HEK293 (cell line): ENCODE results near the gene EIF1.

Experiments
- BCL11B ChIP-seq: fragments of 450-650 bp; formaldehyde crosslinking; IDR thresholded peaks from 2 replicates; pipeline ENCODE4 v1.5.1; 2016; ENCODE audit warnings: low read depth, missing biosample characterization, missing genetic modification characterization
- GLIS2 ChIP-seq: fragments of 450-650 bp; formaldehyde crosslinking; IDR thresholded peaks from 2 replicates; pipeline ENCODE4 v1.5.1; 2016; ENCODE audit warnings: missing biosample characterization, missing genetic modification characterization
- KLF10 ChIP-seq: fragments of 450-650 bp; IDR thresholded peaks from 2 replicates; pipeline ENCODE4 v1.5.1; 2018; ENCODE audit warnings: missing biosample characterization, mild to moderate bottlenecking, missing genetic modification characterization
- YY2 ChIP-seq: fragments of 450-650 bp; formaldehyde crosslinking; IDR thresholded peaks from 2 replicates; pipeline ENCODE4 v1.5.1; 2016; ENCODE audit warnings: missing biosample characterization, missing genetic modification characterization
- ZNF133 ChIP-seq: fragments of 450-650 bp; formaldehyde crosslinking; IDR thresholded peaks from 2 replicates; pipeline ENCODE4 v1.5.1; 2016; ENCODE audit warnings: missing biosample characterization, missing genetic modification characterization
- ZNF146 ChIP-seq: fragments of 450-650 bp; formaldehyde crosslinking; IDR thresholded peaks from 2 replicates; pipeline ENCODE4 v1.5.1; 2016; ENCODE audit warnings: missing biosample characterization, missing genetic modification characterization
- ZNF169 ChIP-seq: fragments of 450-650 bp; formaldehyde crosslinking; IDR thresholded peaks from 2 replicates; pipeline ENCODE4 v1.5.1; 2016; ENCODE audit warnings: missing biosample characterization, missing genetic modification characterization
- ZNF335 ChIP-seq: fragments of 450-650 bp; formaldehyde crosslinking; conservative IDR thresholded peaks from 2 replicates; pipeline ENCODE4 v1.5.1; 2016; ENCODE audit warnings: missing biosample characterization, missing genetic modification characterization
- ZNF341 ChIP-seq: fragments of 450-650 bp; formaldehyde crosslinking; IDR thresholded peaks from 2 replicates; pipeline ENCODE4; 2016; ENCODE audit warnings: low read depth, missing biosample characterization, missing genetic modification characterization
- ZNF580 ChIP-seq: fragments of 450-650 bp; formaldehyde crosslinking; IDR thresholded peaks from 2 replicates; pipeline ENCODE4 v1.5.1; 2016; ENCODE audit warnings: missing biosample characterization, missing genetic modification characterization
- ZNF610 ChIP-seq: fragments of 450-650 bp; formaldehyde crosslinking; IDR thresholded peaks from 2 replicates; pipeline ENCODE4 v1.5.1; 2016; ENCODE audit warnings: missing biosample characterization, missing genetic modification characterization, borderline replicate concordance
- ZNF664 ChIP-seq: fragments of 450-650 bp; formaldehyde crosslinking; IDR thresholded peaks from 2 replicates; pipeline ENCODE4 v1.5.1; 2016; ENCODE audit warnings: missing biosample characterization, missing genetic modification characterization
- ZNF76 ChIP-seq: fragments of 450-650 bp; formaldehyde crosslinking; IDR thresholded peaks from 2 replicates; pipeline ENCODE4; 2016; ENCODE audit warnings: low read depth, missing biosample characterization, missing genetic modification characterization, borderline replicate concordance
- ZSCAN30 ChIP-seq: fragments of 450-650 bp; IDR thresholded peaks from 2 replicates; pipeline ENCODE4 v1.5.1; 2018; ENCODE audit warnings: missing biosample characterization, mild to moderate bottlenecking, missing genetic modification characterization, moderate library complexity
- ZXDB ChIP-seq: fragments of 450-650 bp; formaldehyde crosslinking; IDR thresholded peaks from 2 replicates; pipeline ENCODE4 v1.5.1; 2016; ENCODE audit warnings: missing biosample characterization, missing genetic modification characterization
- TF ChIP-seq, protein P1 (sequence below): fragments of 450-650 bp; formaldehyde crosslinking; IDR thresholded peaks from 2 replicates; pipeline ENCODE4 v1.5.1; 2016; ENCODE audit warnings: missing biosample characterization, missing genetic modification characterization
- TF ChIP-seq, protein P2 (sequence below): fragments of 450-650 bp; formaldehyde crosslinking; IDR thresholded peaks from 2 replicates; pipeline ENCODE4 v1.5.1; 2017; ENCODE audit warnings: missing biosample characterization, missing genetic modification characterization
- TF ChIP-seq, protein P3 (sequence below): fragments of 450-650 bp; formaldehyde crosslinking; IDR thresholded peaks from 2 replicates; pipeline ENCODE4 v1.5.1; 2016; ENCODE audit warnings: missing biosample characterization, missing genetic modification characterization
- TF ChIP-seq, protein P4 (sequence below): fragments of 450-650 bp; formaldehyde crosslinking; IDR thresholded peaks from 2 replicates; pipeline ENCODE4 v1.5.1; 2016; ENCODE audit warnings: missing biosample characterization, missing genetic modification characterization
- TF ChIP-seq, protein P5 (sequence below): fragments of 450-650 bp; formaldehyde crosslinking; IDR thresholded peaks from 2 replicates; pipeline ENCODE4 v1.5.1; 2016; ENCODE audit warnings: missing biosample characterization, missing genetic modification characterization, borderline replicate concordance
- TF ChIP-seq, protein P6 (sequence below): fragments of 450-650 bp; formaldehyde crosslinking; IDR thresholded peaks from 2 replicates; pipeline ENCODE4 v1.5.1; 2016; ENCODE audit warnings: missing biosample characterization, missing genetic modification characterization
- TF ChIP-seq, protein P7 (sequence below): sonication (generic); formaldehyde crosslinking; IDR thresholded peaks from 2 replicates; pipeline ENCODE4 v1.8.1; 2022; ENCODE audit warnings: mild to moderate bottlenecking, moderate library complexity, missing genetic modification reagents

Gene EIF1

GRCh38 chr17:41738077-41738800 is 49.6 kb downstream of the EIF1 start (continued):
- TF ChIP-seq, protein P1, sequence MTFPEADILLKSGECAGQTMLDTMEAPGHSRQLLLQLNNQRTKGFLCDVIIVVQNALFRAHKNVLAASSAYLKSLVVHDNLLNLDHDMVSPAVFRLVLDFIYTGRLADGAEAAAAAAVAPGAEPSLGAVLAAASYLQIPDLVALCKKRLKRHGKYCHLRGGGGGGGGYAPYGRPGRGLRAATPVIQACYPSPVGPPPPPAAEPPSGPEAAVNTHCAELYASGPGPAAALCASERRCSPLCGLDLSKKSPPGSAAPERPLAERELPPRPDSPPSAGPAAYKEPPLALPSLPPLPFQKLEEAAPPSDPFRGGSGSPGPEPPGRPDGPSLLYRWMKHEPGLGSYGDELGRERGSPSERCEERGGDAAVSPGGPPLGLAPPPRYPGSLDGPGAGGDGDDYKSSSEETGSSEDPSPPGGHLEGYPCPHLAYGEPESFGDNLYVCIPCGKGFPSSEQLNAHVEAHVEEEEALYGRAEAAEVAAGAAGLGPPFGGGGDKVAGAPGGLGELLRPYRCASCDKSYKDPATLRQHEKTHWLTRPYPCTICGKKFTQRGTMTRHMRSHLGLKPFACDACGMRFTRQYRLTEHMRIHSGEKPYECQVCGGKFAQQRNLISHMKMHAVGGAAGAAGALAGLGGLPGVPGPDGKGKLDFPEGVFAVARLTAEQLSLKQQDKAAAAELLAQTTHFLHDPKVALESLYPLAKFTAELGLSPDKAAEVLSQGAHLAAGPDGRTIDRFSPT: no peak
- TF ChIP-seq ZNF335 (peak; percentile 54), ZNF664 (tag by site-specific recombination) (no peak), ZNF76 (tag by site-specific recombination) (0 out of 2 replicates have a peak, but pooled peaks have one; percentile 30), ZNF169 (tag by site-specific recombination) (no peak), ZXDB (no peak), KLF10 (tag by site-specific recombination) (peak; percentile 61), ZNF146 (tag by site-specific recombination) (no peak), ZNF580 (tag by site-specific recombination) (no peak), GLIS2 (tag by site-specific recombination) (peak; percentile 43), BCL11B (tag by site-specific recombination) (no peak), ZSCAN30 (tag by site-specific recombination) (peak; percentile 79; the same call in 1 of the 2 replicates), ZNF341 (no peak), YY2 (tag by site-specific recombination) (peak; percentile 41; the same call in 1 of the 2 replicates), ZNF610 (tag by site-specific recombination) (no peak), ZNF133 (tag by site-specific recombination) (no peak)
- TF ChIP-seq, protein P2, sequence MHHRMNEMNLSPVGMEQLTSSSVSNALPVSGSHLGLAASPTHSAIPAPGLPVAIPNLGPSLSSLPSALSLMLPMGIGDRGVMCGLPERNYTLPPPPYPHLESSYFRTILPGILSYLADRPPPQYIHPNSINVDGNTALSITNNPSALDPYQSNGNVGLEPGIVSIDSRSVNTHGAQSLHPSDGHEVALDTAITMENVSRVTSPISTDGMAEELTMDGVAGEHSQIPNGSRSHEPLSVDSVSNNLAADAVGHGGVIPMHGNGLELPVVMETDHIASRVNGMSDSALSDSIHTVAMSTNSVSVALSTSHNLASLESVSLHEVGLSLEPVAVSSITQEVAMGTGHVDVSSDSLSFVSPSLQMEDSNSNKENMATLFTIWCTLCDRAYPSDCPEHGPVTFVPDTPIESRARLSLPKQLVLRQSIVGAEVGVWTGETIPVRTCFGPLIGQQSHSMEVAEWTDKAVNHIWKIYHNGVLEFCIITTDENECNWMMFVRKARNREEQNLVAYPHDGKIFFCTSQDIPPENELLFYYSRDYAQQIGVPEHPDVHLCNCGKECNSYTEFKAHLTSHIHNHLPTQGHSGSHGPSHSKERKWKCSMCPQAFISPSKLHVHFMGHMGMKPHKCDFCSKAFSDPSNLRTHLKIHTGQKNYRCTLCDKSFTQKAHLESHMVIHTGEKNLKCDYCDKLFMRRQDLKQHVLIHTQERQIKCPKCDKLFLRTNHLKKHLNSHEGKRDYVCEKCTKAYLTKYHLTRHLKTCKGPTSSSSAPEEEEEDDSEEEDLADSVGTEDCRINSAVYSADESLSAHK (tag by site-specific recombination): no peak
- TF ChIP-seq, protein P3, sequence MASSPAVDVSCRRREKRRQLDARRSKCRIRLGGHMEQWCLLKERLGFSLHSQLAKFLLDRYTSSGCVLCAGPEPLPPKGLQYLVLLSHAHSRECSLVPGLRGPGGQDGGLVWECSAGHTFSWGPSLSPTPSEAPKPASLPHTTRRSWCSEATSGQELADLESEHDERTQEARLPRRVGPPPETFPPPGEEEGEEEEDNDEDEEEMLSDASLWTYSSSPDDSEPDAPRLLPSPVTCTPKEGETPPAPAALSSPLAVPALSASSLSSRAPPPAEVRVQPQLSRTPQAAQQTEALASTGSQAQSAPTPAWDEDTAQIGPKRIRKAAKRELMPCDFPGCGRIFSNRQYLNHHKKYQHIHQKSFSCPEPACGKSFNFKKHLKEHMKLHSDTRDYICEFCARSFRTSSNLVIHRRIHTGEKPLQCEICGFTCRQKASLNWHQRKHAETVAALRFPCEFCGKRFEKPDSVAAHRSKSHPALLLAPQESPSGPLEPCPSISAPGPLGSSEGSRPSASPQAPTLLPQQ (tag by site-specific recombination): peak; percentile 54; the same call in 1 of the 2 replicates
- TF ChIP-seq, protein P4, sequence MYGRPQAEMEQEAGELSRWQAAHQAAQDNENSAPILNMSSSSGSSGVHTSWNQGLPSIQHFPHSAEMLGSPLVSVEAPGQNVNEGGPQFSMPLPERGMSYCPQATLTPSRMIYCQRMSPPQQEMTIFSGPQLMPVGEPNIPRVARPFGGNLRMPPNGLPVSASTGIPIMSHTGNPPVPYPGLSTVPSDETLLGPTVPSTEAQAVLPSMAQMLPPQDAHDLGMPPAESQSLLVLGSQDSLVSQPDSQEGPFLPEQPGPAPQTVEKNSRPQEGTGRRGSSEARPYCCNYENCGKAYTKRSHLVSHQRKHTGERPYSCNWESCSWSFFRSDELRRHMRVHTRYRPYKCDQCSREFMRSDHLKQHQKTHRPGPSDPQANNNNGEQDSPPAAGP (tag by site-specific recombination): peak; percentile 66
- TF ChIP-seq, protein P5, sequence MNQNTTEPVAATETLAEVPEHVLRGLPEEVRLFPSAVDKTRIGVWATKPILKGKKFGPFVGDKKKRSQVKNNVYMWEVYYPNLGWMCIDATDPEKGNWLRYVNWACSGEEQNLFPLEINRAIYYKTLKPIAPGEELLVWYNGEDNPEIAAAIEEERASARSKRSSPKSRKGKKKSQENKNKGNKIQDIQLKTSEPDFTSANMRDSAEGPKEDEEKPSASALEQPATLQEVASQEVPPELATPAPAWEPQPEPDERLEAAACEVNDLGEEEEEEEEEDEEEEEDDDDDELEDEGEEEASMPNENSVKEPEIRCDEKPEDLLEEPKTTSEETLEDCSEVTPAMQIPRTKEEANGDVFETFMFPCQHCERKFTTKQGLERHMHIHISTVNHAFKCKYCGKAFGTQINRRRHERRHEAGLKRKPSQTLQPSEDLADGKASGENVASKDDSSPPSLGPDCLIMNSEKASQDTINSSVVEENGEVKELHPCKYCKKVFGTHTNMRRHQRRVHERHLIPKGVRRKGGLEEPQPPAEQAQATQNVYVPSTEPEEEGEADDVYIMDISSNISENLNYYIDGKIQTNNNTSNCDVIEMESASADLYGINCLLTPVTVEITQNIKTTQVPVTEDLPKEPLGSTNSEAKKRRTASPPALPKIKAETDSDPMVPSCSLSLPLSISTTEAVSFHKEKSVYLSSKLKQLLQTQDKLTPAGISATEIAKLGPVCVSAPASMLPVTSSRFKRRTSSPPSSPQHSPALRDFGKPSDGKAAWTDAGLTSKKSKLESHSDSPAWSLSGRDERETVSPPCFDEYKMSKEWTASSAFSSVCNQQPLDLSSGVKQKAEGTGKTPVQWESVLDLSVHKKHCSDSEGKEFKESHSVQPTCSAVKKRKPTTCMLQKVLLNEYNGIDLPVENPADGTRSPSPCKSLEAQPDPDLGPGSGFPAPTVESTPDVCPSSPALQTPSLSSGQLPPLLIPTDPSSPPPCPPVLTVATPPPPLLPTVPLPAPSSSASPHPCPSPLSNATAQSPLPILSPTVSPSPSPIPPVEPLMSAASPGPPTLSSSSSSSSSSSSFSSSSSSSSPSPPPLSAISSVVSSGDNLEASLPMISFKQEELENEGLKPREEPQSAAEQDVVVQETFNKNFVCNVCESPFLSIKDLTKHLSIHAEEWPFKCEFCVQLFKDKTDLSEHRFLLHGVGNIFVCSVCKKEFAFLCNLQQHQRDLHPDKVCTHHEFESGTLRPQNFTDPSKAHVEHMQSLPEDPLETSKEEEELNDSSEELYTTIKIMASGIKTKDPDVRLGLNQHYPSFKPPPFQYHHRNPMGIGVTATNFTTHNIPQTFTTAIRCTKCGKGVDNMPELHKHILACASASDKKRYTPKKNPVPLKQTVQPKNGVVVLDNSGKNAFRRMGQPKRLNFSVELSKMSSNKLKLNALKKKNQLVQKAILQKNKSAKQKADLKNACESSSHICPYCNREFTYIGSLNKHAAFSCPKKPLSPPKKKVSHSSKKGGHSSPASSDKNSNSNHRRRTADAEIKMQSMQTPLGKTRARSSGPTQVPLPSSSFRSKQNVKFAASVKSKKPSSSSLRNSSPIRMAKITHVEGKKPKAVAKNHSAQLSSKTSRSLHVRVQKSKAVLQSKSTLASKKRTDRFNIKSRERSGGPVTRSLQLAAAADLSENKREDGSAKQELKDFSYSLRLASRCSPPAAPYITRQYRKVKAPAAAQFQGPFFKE (tag by site-specific recombination): no peak
- TF ChIP-seq, protein P6, sequence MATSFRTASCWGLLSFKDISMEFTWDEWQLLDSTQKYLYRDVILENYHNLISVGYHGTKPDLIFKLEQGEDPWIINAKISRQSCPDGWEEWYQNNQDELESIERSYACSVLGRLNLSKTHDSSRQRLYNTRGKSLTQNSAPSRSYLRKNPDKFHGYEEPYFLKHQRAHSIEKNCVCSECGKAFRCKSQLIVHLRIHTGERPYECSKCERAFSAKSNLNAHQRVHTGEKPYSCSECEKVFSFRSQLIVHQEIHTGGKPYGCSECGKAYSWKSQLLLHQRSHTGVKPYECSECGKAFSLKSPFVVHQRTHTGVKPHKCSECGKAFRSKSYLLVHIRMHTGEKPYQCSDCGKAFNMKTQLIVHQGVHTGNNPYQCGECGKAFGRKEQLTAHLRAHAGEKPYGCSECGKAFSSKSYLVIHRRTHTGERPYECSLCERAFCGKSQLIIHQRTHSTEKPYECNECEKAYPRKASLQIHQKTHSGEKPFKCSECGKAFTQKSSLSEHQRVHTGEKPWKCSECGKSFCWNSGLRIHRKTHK (tag by site-specific recombination): no peak
- TF ChIP-seq, protein P7, sequence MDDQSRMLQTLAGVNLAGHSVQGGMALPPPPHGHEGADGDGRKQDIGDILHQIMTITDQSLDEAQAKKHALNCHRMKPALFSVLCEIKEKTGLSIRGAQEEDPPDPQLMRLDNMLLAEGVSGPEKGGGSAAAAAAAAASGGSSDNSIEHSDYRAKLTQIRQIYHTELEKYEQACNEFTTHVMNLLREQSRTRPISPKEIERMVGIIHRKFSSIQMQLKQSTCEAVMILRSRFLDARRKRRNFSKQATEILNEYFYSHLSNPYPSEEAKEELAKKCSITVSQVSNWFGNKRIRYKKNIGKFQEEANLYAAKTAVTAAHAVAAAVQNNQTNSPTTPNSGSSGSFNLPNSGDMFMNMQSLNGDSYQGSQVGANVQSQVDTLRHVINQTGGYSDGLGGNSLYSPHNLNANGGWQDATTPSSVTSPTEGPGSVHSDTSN (CRISPR knock-in tag): peak; percentile 66; the same call in 1 of the 2 replicates
